GM18520 (cell line): Measurements from ENCODE around the gene NSUN6.
"Not testable (repeated sequence)": the region's sequence is repeated elsewhere in the genome, so short reads cannot be mapped to it uniquely, and the experiment has no call there.

ENCODE experiments used
- ATAC-seq: cut with Tn5 transposase; IDR thresholded peaks from one replicate; pipeline ENCODE4 v1.9.1; 2021; ENCODE audit not compliant: unreplicated experiment

The NSUN6 gene

GRCh38 chr10:18659819-18660535, 8.6 kb upstream of the NSUN6 start:
- ATAC-seq = peak; percentile 3

GRCh38 chr10:18659125-18659818, 7.9 kb upstream of the NSUN6 start, which contains the start of gene ARL5B:
ARL5B (plus strand) TSS chr10:18659431; CDS start chr10:18659638, 207 bp downstream.
- ATAC-seq = peak; percentile 59

- ATAC-seq = peak; percentile 18
These were observed 7.1 kb upstream of the NSUN6 start for GRCh38 chr10:18658271-18659124.

GRCh38 chr10:18656724-18657123, 5.3 kb upstream of the NSUN6 start:
- no peak for ATAC-seq

- no peak for ATAC-seq
These were observed 1.7 kb upstream of the NSUN6 start for GRCh38 chr10:18653112-18653511.

- no peak for ATAC-seq
These were observed 886 bp downstream of the NSUN6 start for GRCh38 chr10:18650404-18650997.

- ATAC-seq = no peak
These were observed 1.9 kb downstream of the NSUN6 start for GRCh38 chr10:18649364-18649959.

- ATAC-seq = no peak
These were observed 3.4 kb downstream of the NSUN6 start for GRCh38 chr10:18647945-18648344.

- no peak for ATAC-seq
These were observed 4.2 kb downstream of the NSUN6 start for GRCh38 chr10:18647151-18647550.

- ATAC-seq = not testable (repeated sequence)
These were observed 11.7 kb downstream of the NSUN6 start for GRCh38 chr10:18639719-18640118.

- ATAC-seq = not testable (repeated sequence)
These were observed 14.0 kb downstream of the NSUN6 start for GRCh38 chr10:18637400-18637799.

GRCh38 chr10:18635995-18636394, 15.4 kb downstream of the NSUN6 start:
- no peak for ATAC-seq

GRCh38 chr10:18632500-18632899, 18.9 kb downstream of the NSUN6 start:
- not testable (repeated sequence) for ATAC-seq

GRCh38 chr10:18627452-18628018, 23.9 kb downstream of the NSUN6 start:
- not testable (repeated sequence) for ATAC-seq

- ATAC-seq = no peak
These were observed 25.5 kb downstream of the NSUN6 start for GRCh38 chr10:18625886-18626285.

- not testable (repeated sequence) for ATAC-seq
These were observed 27.7 kb downstream of the NSUN6 start for GRCh38 chr10:18623671-18624070.

GRCh38 chr10:18620856-18621255, 30.5 kb downstream of the NSUN6 start:
- no peak for ATAC-seq

GRCh38 chr10:18619016-18619415, 32.4 kb downstream of the NSUN6 start:
- ATAC-seq = no peak

GRCh38 chr10:18616337-18616736, 35.0 kb downstream of the NSUN6 start:
- no peak for ATAC-seq

GRCh38 chr10:18615618-18616017, 35.8 kb downstream of the NSUN6 start:
- ATAC-seq = no peak
